GM12892 (cell line): ENCODE data around the gene C14orf93.

ENCODE experiments used
- POLR2A ChIP-seq: IDR thresholded peaks from 2 replicates; pipeline ENCODE4 v1.6.1; 2011; ENCODE audit warnings: low read depth, low read length, control low read depth
- POLR2AphosphoS5 ChIP-seq: IDR thresholded peaks from 2 replicates; pipeline ENCODE4 v1.6.1; 2011; ENCODE audit warnings: low read depth, low read length, control low read depth
- TAF1 ChIP-seq: IDR thresholded peaks from 2 replicates; pipeline ENCODE4 v1.6.1; 2011; ENCODE audit warnings: low read depth, mild to moderate bottlenecking, control low read depth, low read length, borderline replicate concordance

DNA sequence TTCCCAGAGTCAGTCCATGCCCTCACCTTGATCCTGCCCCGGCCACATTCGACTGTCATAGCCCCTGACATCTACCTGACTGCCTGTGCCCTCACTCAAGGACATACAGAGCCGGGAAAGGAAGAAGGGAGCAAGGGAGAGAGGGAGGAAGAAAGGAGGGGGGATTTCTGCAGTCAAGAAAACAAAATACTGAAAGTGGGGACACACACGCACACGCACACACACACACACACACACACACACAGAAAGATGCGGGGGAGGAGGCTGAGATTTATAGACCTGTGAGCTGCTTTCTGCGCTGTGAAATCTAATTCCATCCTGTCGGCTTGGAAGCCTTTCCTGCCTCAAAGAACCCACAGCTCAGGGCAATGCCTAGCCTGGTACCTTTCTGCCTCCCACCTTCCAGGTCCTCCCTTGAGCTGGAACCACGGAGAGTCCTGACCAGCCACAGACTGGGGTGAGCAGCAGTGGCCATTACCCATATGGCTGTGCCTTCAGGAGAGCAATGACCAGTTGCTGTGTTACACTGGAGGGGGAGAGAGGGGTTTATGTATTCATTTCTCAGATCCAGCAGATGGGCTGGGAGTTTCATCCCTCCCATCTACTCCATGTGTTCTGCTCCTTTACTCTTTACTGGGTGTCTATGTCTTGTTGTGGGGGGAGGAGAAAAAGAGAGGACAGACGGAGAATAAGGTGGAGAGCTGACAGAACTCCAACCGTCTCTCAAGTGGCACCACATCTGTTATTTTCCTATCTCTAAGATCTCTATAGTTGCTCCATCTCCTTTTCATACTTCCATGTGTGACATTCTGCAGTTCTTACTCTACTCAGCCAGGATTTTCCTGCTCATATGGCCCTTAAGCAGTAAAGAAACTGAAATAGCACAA lies 12.9 kb downstream of the C14orf93 start:
- TF ChIP-seq POLR2AphosphoS5 (no peak), POLR2A (no peak), TAF1 (no peak)
